Measurements from ENCODE around the gene PRRG1.
"Not testable (repeated sequence)": the region's sequence is repeated elsewhere in the genome, so short reads cannot be mapped to it uniquely, and the experiment has no call there.

GRCh38 chrX:37428962-37429361 lies 79.8 kb downstream of the PRRG1 start:
- not testable (repeated sequence) for TF ChIP-seq CTCF (conservative IDR thresholded peaks at IDR 0.05 in 1 of 2, IDR thresholded peaks at IDR 0.05 in 1 of 2; ENCODE audit: extremely low read depth in 1 of 2, insufficient read depth in 1 of 2, low read depth in 1 of 2, low read length in 2 of 2); EZH2 (IDR thresholded peaks at IDR 0.05; ENCODE audit: borderline replicate concordance, low read length)

Data from mammary epithelial cell (primary cell).